Stimulated activated CD4-positive, alpha-beta T cell treated with anti-CD3 and anti-CD28 coated beads, Interleukin-1b, Interleukin-23, amount 100 ng/mL, for 48 hours (primary cell): ENCODE data around the gene RASGRP2.

Source experiments
- DNase-seq: peaks from one replicate; pipeline ENCODE4 v3.0.0-alpha.2; 2020

Gene RASGRP2

GRCh38 chr11:64770120-64770519 lies 26.2 kb upstream of the RASGRP2 start:
- no peak for DNase-seq

DNA sequence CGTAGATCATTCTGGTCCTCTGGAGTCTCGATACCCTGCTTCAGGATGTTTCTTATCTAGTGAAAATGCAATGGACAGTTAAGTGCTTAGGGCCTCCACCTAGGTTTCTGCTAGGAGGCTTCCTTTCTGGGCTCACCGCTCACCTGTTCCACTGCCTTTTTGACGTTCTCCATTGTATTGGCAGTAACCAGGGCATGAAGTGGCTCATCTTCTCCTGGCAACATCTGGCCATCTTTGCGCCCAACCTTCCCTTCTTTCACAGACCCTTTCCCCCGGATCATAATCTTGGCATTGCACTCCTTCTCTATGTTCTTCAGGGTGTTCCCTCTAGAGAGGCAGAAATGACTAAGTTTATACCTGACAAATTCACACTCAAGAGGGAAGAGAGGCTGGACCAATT lies 25.3 kb upstream of the RASGRP2 start:
- DNase-seq = no peak

GRCh38 chr11:64768300-64768694 lies 24.4 kb upstream of the RASGRP2 start:
- no peak for DNase-seq

DNA sequence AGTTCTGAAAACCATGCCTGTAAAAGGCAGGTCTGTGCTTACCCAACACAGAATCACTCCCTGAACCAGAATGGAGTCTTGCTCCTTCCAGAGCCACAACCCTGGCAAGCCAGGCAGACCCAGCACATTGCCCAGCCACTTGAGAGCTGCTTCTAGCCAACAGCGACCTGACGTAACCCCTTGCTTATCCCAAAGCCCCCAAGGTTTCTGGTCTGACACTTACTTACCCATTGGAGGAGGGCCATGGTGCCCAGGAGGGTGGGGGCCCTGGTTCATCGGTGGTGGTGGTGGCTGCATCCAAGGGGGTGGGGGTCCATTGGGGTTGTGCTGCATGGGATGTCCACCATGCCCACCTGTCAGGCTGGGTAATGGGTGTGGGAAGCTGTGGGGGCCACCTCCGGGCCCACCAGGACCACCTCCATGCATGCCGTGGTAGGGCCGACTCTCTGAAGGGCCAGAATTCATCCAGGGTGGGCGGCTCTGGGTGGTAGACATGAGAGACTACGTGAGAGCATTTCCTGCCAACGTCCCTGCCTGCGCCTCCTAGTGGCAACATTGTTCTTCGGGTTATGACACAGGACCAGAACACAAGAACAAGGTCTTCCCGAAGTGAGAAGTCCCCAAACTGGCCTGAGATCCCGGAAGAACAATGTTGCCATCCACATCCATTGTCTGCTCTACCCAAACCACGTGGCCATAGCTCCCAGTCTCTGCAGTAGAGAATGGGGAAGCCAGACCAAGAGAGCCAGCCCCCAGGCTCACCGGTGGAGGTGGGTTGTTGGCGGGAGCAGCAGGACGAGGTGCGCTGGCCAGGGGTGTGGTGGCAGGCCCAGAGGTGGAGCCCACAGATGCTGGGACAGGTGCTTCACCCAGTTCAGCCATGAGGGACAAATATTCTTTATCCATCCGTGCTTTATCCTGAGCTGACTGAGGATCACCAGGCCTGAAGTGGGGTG lies 23.7 kb upstream of the RASGRP2 start:
- peak; percentile 75 for DNase-seq

DNA sequence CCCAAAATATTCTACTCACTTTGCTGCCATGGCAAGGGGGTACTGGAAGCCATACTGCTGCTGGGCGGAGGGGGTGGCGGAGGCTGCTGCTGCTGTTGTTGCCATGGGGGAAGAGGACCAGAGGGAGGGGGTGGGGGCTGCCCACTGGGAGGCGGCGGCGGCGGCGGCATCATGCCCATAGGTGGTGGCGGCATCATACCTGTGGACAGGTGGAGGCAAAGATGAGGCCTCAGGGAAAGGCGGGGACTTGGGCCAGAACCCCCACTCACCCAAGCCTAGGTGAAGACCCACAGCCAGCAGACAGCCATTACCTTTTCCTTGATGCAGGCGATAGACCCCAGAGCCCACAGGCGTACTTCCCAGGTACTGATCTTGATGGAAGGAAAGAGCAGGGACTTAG lies 22.9 kb upstream of the RASGRP2 start:
- DNase-seq = no peak

DNA sequence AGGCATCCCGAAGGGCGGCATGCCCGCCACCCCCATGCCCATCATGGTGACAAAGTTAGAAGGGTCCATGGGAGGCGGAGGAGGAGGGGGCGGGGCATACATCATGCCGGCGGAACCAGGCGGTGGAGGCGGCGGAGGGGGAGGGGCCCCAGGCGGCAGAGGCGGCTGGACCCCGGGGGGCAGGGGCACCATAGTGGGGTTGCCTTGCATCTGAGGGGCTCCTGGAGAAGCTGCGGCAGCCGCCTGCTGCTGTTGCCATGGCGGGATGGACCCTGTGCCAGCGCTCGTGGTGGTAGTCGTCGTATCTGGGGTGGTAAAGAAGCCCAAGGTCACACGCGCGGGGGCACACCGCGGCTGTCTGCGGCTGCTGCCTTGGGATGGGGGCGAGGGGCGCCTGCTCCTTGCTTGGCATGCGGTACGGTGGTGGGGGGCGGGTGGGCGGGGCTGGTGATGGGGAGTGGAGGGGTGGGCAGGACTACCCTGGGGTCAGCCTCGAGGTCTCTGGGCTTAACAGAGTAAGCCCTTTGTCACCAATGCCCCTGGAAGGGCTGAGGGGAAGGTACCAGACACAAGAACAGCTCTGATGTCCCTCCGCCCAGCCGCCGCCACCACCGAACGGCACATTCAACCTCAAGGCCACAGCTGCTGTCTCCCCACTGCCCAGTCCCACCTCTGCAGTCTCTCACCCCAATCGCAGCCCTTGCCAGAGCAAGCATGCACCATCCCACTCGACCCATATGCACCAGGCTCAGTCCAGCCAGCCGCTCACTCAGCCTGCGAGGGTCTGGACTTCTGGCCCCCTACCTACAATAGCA lies 22.1 kb upstream of the RASGRP2 start:
- DNase-seq = no peak

DNA sequence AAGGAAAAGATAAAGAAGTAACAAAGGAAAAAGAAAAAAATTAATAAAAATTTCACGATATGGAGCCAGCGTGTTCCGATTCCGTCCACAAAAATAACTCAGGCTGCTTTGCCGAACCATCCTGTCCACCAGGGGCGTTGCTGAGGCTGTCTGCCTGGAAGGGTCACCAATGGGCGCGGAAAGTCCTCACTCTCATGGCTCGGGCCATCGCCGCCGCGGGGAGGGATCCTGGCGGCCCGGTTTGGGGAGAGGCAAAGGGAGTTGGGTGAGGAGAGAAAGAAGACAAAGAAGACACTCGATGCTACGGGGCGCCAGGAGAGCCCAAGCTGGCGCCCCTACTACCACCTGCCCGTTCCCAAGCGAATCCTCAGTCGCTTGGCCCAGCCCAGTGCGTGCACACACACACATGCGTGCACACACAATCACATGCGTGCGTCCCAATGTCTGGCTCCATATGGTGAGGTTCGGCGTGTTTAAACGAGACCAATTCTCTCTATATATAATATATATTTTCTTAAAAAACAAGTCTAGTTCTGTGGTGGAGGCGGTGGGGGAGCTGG lies 21.4 kb upstream of the RASGRP2 start:
- no peak for DNase-seq

DNA sequence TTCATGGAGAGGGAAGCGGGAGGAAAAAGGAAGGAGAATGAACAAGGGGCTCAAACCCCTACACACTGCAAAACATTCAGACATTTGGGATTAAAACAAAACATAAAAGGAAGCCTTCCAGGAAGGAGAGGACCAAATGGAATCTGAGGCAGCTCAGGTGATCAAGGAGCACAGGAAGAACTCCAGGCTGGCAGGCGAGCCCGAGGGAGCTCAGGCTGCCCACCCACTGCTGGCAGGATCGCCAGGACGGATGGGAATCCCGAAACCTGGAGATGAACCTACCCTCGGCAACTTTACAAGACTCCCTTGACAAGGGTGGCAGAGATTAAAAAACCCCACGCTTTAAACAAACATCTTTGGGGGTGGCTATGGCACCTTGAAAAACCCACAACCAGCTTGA lies 20.8 kb upstream of the RASGRP2 start:
- no peak for DNase-seq

- DNase-seq = no peak
These were observed 20.2 kb upstream of the RASGRP2 start for GRCh38 chr11:64764040-64764611.

GRCh38 chr11:64763526-64764039 lies 19.6 kb upstream of the RASGRP2 start:
- DNase-seq = no peak

- DNase-seq = no peak
These were observed 19.0 kb upstream of the RASGRP2 start for GRCh38 chr11:64762674-64763525.

- no peak for DNase-seq
These were observed 18.3 kb upstream of the RASGRP2 start for GRCh38 chr11:64762277-64762673.

DNA sequence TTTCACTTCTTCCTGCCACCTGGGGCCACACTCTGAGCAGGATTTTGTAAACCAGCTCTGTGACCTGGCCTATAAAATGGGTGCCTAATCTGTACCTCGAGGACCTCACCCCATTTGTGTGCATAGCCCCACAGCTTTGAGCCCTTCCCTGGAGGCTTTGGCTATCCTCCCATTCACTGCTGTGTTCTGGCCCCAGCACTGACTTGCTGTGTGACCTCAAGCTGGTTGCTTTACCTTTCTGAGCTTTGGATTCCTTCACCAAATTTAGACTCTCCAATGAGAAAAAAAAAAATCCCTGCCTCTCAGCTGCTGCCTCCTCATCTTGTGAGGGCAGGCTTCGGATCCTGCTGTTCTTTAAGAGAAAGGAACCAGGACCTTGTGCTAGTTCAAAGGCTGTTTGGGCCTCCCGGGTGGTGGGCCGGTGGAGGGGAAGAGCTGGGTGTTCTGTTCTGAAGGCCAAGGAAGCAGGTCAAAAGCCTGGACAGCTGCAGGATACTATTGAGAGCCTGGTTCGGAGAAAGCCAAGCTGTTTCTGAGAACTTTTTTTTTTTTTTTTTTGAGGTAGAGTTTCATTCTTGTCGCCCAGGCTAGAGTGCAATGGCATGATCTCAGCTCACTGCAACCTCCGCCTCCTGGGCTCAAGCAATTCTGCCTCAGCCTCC lies 16.9 kb upstream of the RASGRP2 start:
- DNase-seq = no peak

DNA sequence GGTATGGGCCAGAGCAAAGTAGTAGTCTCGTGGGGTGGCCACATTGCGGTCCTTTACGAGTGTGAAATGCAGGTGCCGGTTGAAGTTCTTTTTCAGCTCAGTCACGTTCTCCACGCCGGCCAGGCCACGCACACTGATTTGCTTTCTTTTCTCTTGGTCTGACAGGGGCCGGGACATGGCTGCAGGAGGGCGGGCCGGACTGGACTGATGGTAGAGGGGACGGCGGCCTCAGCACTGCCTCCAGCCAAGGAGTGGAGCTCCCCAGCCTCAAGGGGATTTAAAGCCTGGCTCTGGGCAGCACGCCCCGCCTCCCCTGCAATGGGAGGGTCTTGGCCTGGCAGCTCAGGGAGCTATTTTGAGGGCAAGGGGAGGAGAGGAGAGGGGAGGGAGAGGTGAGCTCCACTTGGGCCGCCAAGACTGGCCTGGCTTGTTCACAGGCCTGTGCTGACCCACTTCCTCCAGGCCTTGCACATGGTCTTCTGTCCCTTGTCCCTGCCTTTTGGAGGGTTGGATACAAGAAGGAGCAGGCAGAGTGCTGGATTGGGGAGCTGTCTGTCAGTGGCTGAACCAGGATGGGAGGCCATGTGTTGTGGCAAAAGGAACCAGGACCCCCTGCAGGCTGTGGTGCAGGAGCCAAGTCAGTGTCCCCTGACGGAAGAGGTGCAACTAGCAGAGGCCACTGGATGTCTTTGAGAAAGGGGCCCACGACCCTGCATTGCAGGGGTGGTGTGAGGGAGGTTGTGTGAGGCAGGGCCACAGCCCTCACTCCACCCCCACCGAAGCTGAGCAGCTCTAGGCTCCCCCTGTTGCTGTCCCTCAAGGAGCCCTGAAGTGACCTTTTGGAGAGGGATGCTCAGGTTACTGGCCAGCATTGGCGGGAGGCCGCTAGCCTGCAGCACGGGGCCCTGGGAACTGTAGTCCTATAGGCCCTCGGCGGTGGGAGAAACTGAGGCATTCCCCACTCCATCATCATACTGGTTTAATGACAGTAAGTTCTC lies 16.1 kb upstream of the RASGRP2 start, which contains the start of gene PYGM:
TSS of gene PYGM (minus strand) at position 253 of the 998 bp plus-strand sequence. CDS start at position 177, 76 bp downstream.
- DNase-seq = no peak

DNA sequence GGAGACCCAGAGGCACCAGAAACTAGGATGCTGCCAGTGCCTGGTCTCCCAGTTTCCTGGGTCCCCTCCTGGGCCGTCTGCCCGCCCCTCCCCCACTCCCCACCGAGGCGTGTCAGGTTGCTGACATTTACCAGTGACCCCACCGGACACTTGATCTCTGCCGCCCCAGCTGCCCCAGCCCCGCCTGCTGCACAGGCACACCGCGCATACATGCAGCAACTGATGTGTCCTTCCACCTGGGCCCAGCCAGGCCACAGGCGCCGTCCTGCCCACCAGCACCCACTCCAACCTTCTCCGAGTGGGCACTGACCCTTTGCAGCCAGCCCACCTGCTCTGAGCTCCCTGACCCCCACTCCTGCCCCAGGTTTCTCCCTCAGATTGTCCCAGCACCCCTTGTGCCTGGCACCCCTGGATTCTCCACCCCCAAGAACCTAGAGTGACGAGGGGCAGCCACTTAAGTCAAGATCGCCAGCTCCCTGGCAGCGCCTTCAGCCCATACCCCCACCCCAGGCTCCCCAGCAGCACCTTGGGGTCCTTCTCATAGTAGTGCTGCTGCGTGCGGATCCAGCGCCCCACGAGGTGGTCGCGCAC lies 15.3 kb upstream of the RASGRP2 start:
- DNase-seq = no peak

DNA sequence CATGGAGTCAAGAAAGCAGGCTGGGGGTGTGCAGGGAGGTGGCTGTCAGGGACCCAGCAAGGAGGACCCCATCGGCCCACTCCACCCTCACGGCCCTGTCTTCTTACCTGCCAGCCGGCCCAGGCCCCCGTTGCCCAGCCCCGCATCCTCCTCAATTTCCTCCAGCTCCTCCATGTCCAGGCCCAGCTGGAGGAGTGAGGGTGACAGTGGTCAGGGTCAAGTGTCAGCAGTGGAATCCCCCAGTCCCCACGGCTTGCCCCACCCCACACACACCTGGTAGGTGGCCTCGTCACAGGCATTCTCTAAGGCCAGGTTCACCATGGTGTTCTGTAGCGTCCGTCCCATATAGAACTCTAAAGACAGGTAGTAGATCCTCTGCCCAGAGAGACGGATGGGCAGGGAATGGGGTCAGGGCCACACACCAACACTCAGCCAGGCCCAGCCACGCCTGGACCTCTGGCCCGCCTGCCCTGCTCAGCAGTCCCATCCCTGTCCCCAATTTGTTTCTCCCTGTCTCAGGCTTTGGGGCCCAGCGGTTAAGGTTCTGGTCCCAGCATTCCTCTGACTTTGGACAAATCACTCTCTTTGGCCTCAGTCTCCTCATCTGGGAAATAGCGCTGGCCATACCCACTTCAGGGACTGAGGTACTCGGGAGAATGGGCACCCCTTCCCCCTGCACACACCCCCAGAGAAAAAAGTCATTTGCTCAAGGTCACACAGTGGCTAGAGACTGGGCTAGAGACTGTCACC lies 14.6 kb upstream of the RASGRP2 start:
- no peak for DNase-seq

DNA sequence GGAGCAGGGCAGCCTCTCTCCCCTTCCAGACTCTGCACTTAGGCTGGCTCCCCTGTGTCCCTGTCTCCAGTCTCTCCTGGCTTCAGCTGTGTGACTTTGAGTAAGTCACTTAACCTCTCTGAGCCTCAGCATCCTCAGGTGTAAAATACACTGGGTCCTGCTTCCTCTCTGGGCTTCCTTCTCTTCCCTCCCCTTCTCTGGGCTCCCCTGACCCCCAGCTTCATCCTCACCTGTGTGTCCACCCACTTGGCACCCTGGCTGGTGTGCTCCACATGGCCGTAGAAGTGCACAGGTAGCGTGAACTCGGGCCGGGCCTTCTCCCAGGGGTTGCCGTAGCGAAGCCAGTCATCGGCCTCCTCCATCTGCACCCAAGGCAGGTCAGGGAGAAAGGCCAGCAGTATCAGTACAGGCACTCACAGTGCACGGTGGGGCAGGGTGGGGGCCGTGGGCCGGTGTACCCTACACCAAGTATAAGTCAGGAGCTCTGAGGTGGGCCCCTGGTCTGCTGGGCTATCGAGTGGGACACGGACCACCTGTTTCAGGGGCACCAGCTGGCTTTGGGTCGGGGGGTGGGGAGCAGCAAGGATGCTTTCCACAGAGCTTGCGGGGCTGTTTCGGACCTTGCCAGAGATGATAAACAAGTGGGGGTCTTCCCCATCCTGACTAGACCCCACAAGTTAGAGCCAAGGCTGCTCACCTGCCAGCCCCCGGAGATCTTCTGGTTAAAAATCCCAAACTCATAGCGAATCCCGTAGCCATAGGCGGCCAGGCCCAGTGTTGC lies 13.8 kb upstream of the RASGRP2 start:
- no peak for DNase-seq
